ENCODE measurements around the gene REV1. TPM values are rescaled to one million over a fixed set of nuclear protein-coding genes. Genes with fewer than 3 reads are reported as not detected.

REV1 gene
- total and polyA plus RNA-seq, 2 donors (not counting 3 experiments of a cell fraction or from before 2014, with no cell fraction given): 16.6 to 50.3 TPM

GRCh38 chr2:99507937-99508818 is 18.4 kb upstream of the REV1 start:
- H3K9me3 ChIP-seq (replicated peaks; ENCODE audit: control insufficient read depth, insufficient read depth, low read length): no peaks in the 10 kb centered on the region
- ChIA-PET POLR2A (interaction anchor here (0.7 kb wide), 1 partner anchor 207 kb away, joined by 11 read pairs; no protein-coding TSS in a partner anchor), CTCF (no interaction called here)
- H3K27ac ChIP-seq (ENCODE audit: insufficient read depth, low read depth, low read length): no peak overlapping the region
- no peak overlapping the region for H3K4me3 ChIP-seq (replicated peaks in 1 of 3; ENCODE audit: insufficient read depth in 1 of 3, low read depth in 1 of 3, low read length in 3 of 3)
- no peak overlapping the region for H3K4me2 ChIP-seq (ENCODE audit: insufficient read depth, low read length)
- no peak for FAIRE-seq
- no peak overlapping the region for H2AFZ ChIP-seq (ENCODE audit: low read depth, low read length)
- peaks cover 0 to 14% of the 10 kb centered on the region in 2 experiments for H3K27me3 ChIP-seq (ENCODE audit: control insufficient read depth in 2 of 2, insufficient read depth in 2 of 2, low read length in 2 of 2)
- TF ChIP-seq CTCF (IDR thresholded peaks at IDR 0.05; ENCODE audit: extremely low read depth in 1 of 2, insufficient read depth in 1 of 2, low read depth in 1 of 2, low read length in 2 of 2) (no peak), FOS (IDR thresholded peaks at IDR 0.05; ENCODE audit: borderline replicate concordance, insufficient read depth, low read length) (no peak), EZH2 (IDR thresholded peaks at IDR 0.05; ENCODE audit: borderline replicate concordance, low read depth, low read length, severe bottlenecking) (no peak), POLR2AphosphoS5 (IDR thresholded peaks at IDR 0.05; ENCODE audit: insufficient read depth, low read depth, low read length) (no peak), JUN (IDR thresholded peaks at IDR 0.05; ENCODE audit: borderline replicate concordance, insufficient read depth, insufficient read length, low read depth) (no peak), MAX (IDR thresholded peaks at IDR 0.05; ENCODE audit: insufficient read depth, insufficient read length) (no peak), GATA2 (IDR thresholded peaks at IDR 0.05; ENCODE audit: insufficient read depth, insufficient read length, low read depth, low read length) (no peak), POLR2A (IDR thresholded peaks at IDR 0.05; ENCODE audit: low read depth, low read length) (no peak), MYC (IDR thresholded peaks at IDR 0.05; ENCODE audit: low read depth, low read length) (no peak)
- no TSS peak for BruUV-seq (replicated peaks)
- H3K9ac ChIP-seq (replicated peaks; ENCODE audit: extremely low read depth, insufficient read depth, low read length): no peak overlapping the region
- no peak for DNase-seq (ENCODE audit: low read depth, low spot score)
- no peaks in the 10 kb centered on the region for H3K4me1 ChIP-seq (ENCODE audit: control insufficient read depth, extremely low read depth, insufficient read depth, low read length)
- H3K79me2 ChIP-seq (ENCODE audit: control insufficient read depth, insufficient read depth, low read length): no peaks in the 10 kb centered on the region
- no peaks in the 10 kb centered on the region for H4K20me1 ChIP-seq (replicated peaks; ENCODE audit: control insufficient read depth, extremely low read depth, insufficient read depth, low read length)
- no peaks in the 10 kb centered on the region for H3K36me3 ChIP-seq (ENCODE audit: control insufficient read depth in 2 of 2, extremely low read depth in 1 of 2, insufficient read depth in 2 of 2, low read length in 2 of 2)
- dilution Hi-C loops (cut with MboI; ENCODE audit: extremely low pct_ligation_motif_present, low sequenced_read_pairs): no loop called here
- intact Hi-C loops (cut with micrococcal nuclease): no loop called here
- no peaks in the 10 kb centered on the region for H3K9me1 ChIP-seq (replicated peaks; ENCODE audit: control insufficient read depth, extremely low read depth, insufficient read depth, low read length)
